ENCODE data around the gene PTAFR. TPM values are rescaled to one million over a fixed set of nuclear protein-coding genes. Genes with fewer than 3 reads are reported as not detected.

Gene PTAFR
- total RNA-seq, 2 donors from 2014 or later: 6.5 to 9.2 TPM

DNA sequence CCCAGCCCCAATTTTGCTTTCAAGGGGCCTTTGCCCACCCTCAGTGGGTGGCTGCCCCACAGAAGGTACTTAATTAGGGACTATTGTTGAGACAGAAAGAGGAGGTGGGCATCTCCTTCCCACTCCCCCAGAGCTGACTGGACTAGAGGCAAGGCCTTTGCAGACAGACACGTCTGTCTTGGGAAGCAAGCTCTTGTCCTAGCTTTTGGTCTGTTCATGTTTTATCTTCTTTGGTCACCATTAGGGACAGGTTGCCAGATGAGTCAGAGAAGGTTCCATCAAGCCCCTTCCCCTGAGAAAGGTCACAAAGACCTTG, 27.7 kb downstream of the PTAFR start:
- Histone ChIP-seq H3K4me3 (no peak overlapping the region), H3K4me1 (ENCODE audit: control insufficient read depth in 1 of 2, low read depth in 2 of 2) (no peaks in the 10 kb centered on the region), H3K9me3 (no peaks in the 10 kb centered on the region), H3K27ac (no peak overlapping the region), H3K36me3 (no peaks in the 10 kb centered on the region), H3K27me3 (replicated peaks; ENCODE audit: insufficient read depth) (no peaks in the 10 kb centered on the region)
- DNase-seq (ENCODE audit: low spot score) (no peak), ATAC-seq (ENCODE audit: insufficient number of reproducible peaks, low FRiP score, low read depth) (no peak)
- TF ChIP-seq, protein P1, sequence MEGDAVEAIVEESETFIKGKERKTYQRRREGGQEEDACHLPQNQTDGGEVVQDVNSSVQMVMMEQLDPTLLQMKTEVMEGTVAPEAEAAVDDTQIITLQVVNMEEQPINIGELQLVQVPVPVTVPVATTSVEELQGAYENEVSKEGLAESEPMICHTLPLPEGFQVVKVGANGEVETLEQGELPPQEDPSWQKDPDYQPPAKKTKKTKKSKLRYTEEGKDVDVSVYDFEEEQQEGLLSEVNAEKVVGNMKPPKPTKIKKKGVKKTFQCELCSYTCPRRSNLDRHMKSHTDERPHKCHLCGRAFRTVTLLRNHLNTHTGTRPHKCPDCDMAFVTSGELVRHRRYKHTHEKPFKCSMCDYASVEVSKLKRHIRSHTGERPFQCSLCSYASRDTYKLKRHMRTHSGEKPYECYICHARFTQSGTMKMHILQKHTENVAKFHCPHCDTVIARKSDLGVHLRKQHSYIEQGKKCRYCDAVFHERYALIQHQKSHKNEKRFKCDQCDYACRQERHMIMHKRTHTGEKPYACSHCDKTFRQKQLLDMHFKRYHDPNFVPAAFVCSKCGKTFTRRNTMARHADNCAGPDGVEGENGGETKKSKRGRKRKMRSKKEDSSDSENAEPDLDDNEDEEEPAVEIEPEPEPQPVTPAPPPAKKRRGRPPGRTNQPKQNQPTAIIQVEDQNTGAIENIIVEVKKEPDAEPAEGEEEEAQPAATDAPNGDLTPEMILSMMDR (IDR thresholded peaks at IDR 0.05): no peak

DNA sequence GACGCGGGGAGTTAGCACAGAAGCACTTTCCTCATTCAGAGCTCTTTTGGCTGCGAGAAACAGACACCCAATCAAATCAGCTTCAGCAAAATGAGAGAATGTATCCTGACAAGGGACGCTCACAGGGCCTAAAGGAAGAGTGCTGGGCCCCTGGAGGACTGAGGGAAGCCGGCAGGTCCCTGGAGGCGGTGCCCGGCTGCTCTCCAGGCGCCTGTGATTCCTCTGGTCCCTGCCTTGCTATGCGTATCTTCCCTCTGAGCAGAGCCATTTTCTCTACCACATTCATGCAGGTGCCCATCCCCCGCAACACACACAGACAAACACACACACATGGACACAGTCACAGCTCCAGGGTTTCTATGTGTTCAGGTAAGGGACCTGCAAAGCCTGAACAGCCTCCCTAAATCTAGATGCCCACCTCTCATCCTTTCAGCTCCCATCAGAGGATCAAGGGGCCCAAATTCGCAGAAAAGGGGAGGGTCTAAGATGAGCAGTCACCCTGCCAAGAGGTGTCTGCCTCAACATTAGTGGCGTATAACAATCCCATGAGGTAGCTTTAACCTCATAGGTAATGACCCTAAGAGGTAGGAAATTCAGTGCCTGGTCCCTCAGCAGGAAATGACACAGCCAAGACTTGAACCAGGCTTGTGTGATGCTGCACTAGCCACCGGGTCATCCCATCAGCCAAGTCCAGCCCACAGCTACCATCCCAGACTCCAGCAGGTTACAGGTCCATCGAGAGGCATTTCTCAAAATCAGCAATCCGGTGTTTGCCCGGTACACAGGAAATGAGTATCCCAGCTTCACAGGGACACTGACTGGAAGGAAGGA, 29.0 kb downstream of the PTAFR start:
- DNase-seq (ENCODE audit: low spot score) (no peak), ATAC-seq (ENCODE audit: insufficient number of reproducible peaks, low FRiP score, low read depth) (no peak)
- TF ChIP-seq, protein P1 (IDR thresholded peaks at IDR 0.05): no peak
- Histone ChIP-seq H3K4me1 (ENCODE audit: control insufficient read depth in 1 of 2, low read depth in 2 of 2) (no peaks in the 10 kb centered on the region), H3K36me3 (no peaks in the 10 kb centered on the region), H3K27ac (no peak overlapping the region), H3K27me3 (replicated peaks; ENCODE audit: insufficient read depth) (no peaks in the 10 kb centered on the region), H3K9me3 (no peaks in the 10 kb centered on the region), H3K4me3 (no peak overlapping the region)

DNA sequence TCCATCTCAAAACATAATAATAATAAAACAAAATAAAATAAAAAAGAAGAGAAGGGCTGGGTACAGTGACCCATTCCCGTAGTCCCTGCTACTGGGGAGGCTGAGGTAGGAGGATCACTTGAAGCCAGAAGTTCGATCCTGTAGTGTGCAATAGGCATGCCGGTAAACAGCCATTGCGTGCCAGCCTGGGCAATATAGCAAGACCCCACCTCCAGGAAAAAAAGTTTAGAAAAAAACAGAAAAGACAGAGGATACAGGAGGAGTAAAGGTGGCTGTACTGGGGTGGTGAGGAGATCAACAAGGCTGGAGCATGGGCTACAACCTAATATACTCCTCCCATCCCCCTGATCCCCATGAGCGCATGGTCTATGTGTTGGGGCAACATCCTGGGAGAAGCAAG, 30.8 kb downstream of the PTAFR start:
- Histone ChIP-seq H3K36me3 (no peaks in the 10 kb centered on the region), H3K4me3 (no peak overlapping the region), H3K9me3 (no peaks in the 10 kb centered on the region), H3K27me3 (replicated peaks; ENCODE audit: insufficient read depth) (no peaks in the 10 kb centered on the region), H3K27ac (no peak overlapping the region), H3K4me1 (ENCODE audit: control insufficient read depth in 1 of 2, low read depth in 2 of 2) (no peaks in the 10 kb centered on the region)
- no peak for ATAC-seq (ENCODE audit: insufficient number of reproducible peaks, low FRiP score, low read depth)
- DNase-seq (ENCODE audit: low spot score): no peak
- TF ChIP-seq, protein P1 (IDR thresholded peaks at IDR 0.05): no peak

DNA sequence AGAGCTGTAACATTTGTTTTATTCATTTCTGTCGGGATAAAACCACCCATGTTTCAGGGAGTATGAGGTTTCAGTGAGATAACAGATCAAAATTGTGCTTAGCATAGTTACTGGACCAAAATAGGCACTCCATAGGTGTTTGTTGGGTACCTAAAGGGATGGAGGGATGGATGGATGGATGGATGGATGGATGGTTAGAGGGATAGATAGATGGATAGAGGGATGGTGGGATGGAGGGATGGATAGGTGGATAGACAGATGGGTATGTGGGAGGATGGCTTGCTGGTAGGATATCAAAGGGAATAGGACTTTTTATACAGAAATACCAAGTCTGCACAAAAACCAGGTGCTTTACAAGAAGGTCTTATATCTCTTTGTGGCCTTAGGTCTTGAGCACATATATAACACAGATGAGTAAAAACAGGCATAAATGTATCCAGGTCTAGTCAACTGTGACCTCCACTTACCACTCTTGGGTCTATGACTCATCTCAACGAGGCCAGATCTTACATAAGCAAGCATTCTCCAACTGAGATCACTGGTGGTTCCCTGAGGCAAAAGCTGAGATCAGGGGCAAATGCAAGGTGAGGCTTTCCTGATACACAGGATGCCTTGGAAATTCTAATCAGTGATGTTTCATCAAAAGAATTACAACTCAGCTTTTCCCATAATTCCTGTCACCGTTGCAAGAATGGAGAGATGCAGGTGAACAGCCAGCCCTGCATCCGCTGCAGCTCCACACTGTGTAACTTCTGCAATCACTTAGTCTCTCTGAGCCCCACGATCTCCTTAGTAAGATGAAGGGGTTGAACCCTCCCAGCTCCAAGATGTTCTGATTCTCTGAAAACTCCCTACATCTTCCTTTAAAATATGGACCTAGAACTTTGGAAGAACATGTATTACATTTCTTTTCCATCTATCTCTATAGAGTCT, 32.0 kb downstream of the PTAFR start:
- Histone ChIP-seq H3K27ac (no peak overlapping the region), H3K4me1 (ENCODE audit: control insufficient read depth in 1 of 2, low read depth in 2 of 2) (no peaks in the 10 kb centered on the region), H3K36me3 (no peaks in the 10 kb centered on the region), H3K9me3 (no peaks in the 10 kb centered on the region), H3K27me3 (replicated peaks; ENCODE audit: insufficient read depth) (no peaks in the 10 kb centered on the region), H3K4me3 (no peak overlapping the region)
- TF ChIP-seq, protein P1 (IDR thresholded peaks at IDR 0.05): no peak
- DNase-seq (ENCODE audit: low spot score) (no peak), ATAC-seq (ENCODE audit: insufficient number of reproducible peaks, low FRiP score, low read depth) (no peak)

DNA sequence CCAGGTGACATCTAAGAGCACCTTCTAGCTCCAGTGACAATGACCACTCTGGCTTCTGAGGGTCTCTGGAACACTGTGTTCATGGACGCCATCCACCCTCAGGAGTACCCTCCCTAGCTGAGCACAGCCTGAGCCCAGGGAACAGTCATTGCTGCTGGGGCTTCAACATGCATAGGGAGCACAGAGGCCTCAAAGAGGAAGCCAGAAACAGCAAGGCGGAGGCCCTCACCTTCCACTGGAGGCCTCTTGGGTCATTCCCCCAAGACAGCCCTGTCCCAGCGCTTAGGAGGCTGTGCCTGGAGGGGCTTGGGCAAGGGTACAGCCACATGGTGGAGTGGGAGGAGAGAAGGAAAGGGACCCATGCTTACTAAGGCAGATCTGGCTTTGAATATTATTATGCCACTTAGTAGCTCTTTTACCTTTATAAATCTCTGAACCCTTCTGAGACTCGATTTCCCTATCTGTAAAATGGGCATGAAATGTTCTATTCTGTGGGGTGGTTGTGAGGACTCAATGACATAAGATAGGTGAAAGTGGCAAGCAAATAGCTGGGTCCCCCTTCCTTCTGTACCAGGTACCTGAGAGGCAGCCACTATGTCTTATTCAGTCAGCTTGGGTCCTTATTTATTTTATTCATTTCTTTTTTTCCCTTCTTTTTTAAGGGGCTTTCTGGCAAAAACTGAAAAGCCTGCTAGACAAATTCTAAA, 32.8 kb downstream of the PTAFR start:
- Histone ChIP-seq H3K27me3 (replicated peaks; ENCODE audit: insufficient read depth) (no peaks in the 10 kb centered on the region), H3K36me3 (no peaks in the 10 kb centered on the region), H3K4me3 (no peak overlapping the region), H3K4me1 (ENCODE audit: control insufficient read depth in 1 of 2, low read depth in 2 of 2) (no peaks in the 10 kb centered on the region), H3K27ac (no peak overlapping the region), H3K9me3 (no peaks in the 10 kb centered on the region)
- ATAC-seq (ENCODE audit: insufficient number of reproducible peaks, low FRiP score, low read depth) (no peak), DNase-seq (ENCODE audit: low spot score) (no peak)
- TF ChIP-seq, protein P1 (IDR thresholded peaks at IDR 0.05): no peak

Measured in thoracic aorta (tissue), 2 donors.